ENCODE measurements around the gene VPS16. TPM values are rescaled to one million over a fixed set of nuclear protein-coding genes. Genes with fewer than 3 reads are reported as not detected.

Gene VPS16
- total RNA-seq, 4 donors from 2014 or later: 24.0 to 34.0 (median 27.7) TPM

- TF ChIP-seq CTCF (IDR thresholded peaks at IDR 0.05): no peak
- no peak for DNase-seq (ENCODE audit: low spot score)
Observed at GRCh38 chr20:2800521-2801285, 39.8 kb upstream of the VPS16 start, which contains the start of gene CPXM1. TSS of gene CPXM1 (minus strand) at chr20:2800627. CDS start at chr20:2800572, 55 bp downstream.

GRCh38 chr20:2801286-2801728, 39.2 kb upstream of the VPS16 start:
- TF ChIP-seq CTCF (IDR thresholded peaks at IDR 0.05): no peak
- no peak for DNase-seq (ENCODE audit: low spot score)
- ATAC-seq (ENCODE audit: low FRiP score): no peak

More at GRCh38 chr20:2800521-2801285, 39.8 kb upstream of the VPS16 start, which contains the start of gene CPXM1:
- ATAC-seq (ENCODE audit: low FRiP score): peak; percentile 53

GRCh38 chr20:2804041-2804828, 36.3 kb upstream of the VPS16 start:
- DNase-seq (ENCODE audit: low spot score): no peak
- no peak for TF ChIP-seq CTCF (IDR thresholded peaks at IDR 0.05)
- no peak for ATAC-seq (ENCODE audit: low FRiP score)

- DNase-seq (ENCODE audit: low spot score) (no peak), ATAC-seq (ENCODE audit: low FRiP score) (peak; percentile 69)
- no peak for TF ChIP-seq CTCF (IDR thresholded peaks at IDR 0.05)
Observed at GRCh38 chr20:2804852-2805688, 35.5 kb upstream of the VPS16 start.

GRCh38 chr20:2805689-2806350, 34.7 kb upstream of the VPS16 start:
- ATAC-seq (ENCODE audit: low FRiP score): no peak

More at GRCh38 chr20:2805689-2806350, 34.7 kb upstream of the VPS16 start:
- no peak for TF ChIP-seq CTCF (IDR thresholded peaks at IDR 0.05)
- DNase-seq (ENCODE audit: low spot score): no peak
